ENCODE results near the gene CD4. TPM values are rescaled to one million over a fixed set of nuclear protein-coding genes. Genes with fewer than 3 reads are reported as not detected.
A peak's percentile ranks its signal among the peaks of the same experiment; 100 is the strongest.

The CD4 gene
- total and polyA plus RNA-seq, 2 of the 4 experiments (the other 2 are of a cell fraction) = 5.7 to 15.0 TPM

- Histone ChIP-seq H3K56ac (ENCODE audit: extremely low read depth, insufficient read depth, low read length) (no peak overlapping the region), H3K4me3 (ENCODE audit: insufficient read depth, low read depth, low read length) (no peak overlapping the region), H4K20me1 (ENCODE audit: insufficient read depth, low read length) (peaks cover 35% of the 10 kb centered on the region), H2BK20ac (ENCODE audit: low read depth, low read length) (no peak overlapping the region), H4K8ac (ENCODE audit: low read depth in 2 of 2, low read length in 2 of 2) (no peak overlapping the region), H2AFZ (replicated peaks; ENCODE audit: low read length, poor library complexity) (no peak overlapping the region), H2AK9ac (replicated peaks; ENCODE audit: low read depth, low read length, poor library complexity) (no peak overlapping the region), H3K27me3 (ENCODE audit: control insufficient read depth, insufficient read depth, low read length) (no peaks in the 10 kb centered on the region), H3K14ac (replicated peaks; ENCODE audit: low read depth, low read length) (no peak overlapping the region), H3K23ac (ENCODE audit: low read depth, low read length) (peak overlapping the region; percentile 23; the same call in 1 of the 2 replicates), H3K9ac (ENCODE audit: low read depth, low read length) (no peak overlapping the region), H3K27ac (ENCODE audit: insufficient read depth, low read length) (no peak overlapping the region), H2BK5ac (ENCODE audit: low read depth, low read length, poor library complexity, severe bottlenecking) (no peak overlapping the region), H3K4ac (ENCODE audit: low read depth, low read length) (peak overlapping the region; percentile 39; the same call in 1 of the 2 replicates), H3K4me2 (ENCODE audit: low read depth, low read length) (no peak overlapping the region), H3K79me1 (ENCODE audit: low read depth in 1 of 2, low read length in 2 of 2) (peaks cover 15 to 55% of the 10 kb centered on the region in 2 experiments), H2BK15ac (ENCODE audit: low read depth, low read length) (no peak overlapping the region), H4K91ac (ENCODE audit: insufficient read depth, low read depth, low read length) (no peak overlapping the region), H2BK120ac (ENCODE audit: low read depth, low read length) (no peak overlapping the region), H3K9me3 (ENCODE audit: control insufficient read depth, insufficient read depth, low read length) (no peaks in the 10 kb centered on the region), H3K9me1 (ENCODE audit: insufficient read depth, low read length) (peaks cover 17% of the 10 kb centered on the region), H2AK5ac (ENCODE audit: low read depth, low read length) (no peak overlapping the region), H3K4me1 (ENCODE audit: control insufficient read depth, insufficient read depth, low read length) (peaks cover 22% of the 10 kb centered on the region), H3K36me3 (ENCODE audit: control insufficient read depth, insufficient read depth, low read length) (peaks cover 17% of the 10 kb centered on the region), H4K5ac (ENCODE audit: low read depth, low read length) (no peak overlapping the region), H3K18ac (ENCODE audit: low read depth, low read length) (no peak overlapping the region)
- dilution Hi-C loops (cut with HindIII; ENCODE audit: low sequenced_read_pairs, unreplicated experiment) = no loop called here
- intact Hi-C loops (cut with micrococcal nuclease) = loop anchor here (10.0 kb wide), 1 partner anchor 155 kb away; no protein-coding TSS in a partner anchor
- no peak for TF ChIP-seq ELK1 (IDR thresholded peaks at IDR 0.05; ENCODE audit: borderline replicate concordance, low read depth, low read length)
- DNase-seq = no peak
- no TSS peak for BruUV-seq (replicated peaks)
- ChIA-PET CTCF (interaction anchor here (1.2 kb wide), 1 partner anchor 9 kb away, joined by 4 read pairs; no protein-coding TSS in a partner anchor), POLR2A (ENCODE audit: unreplicated experiment) (interaction anchor here (0.6 kb wide), 1 partner anchor 16 kb away, joined by 3 read pairs; the partner anchor contains the start of gene MLF2)
- no peak for ATAC-seq (ENCODE audit: low read depth)
- in situ Hi-C loops (cut with MboI; ENCODE audit: low sequenced_read_pairs) = no loop called here
- WGBS, 2 experiments (ENCODE audit: extremely low coverage in 2 of 2, insufficient read length in 1 of 2) = no CpG with 5 or more reads among the region's 4 CpGs
Measured at GRCh38 chr12:6769666-6770065, 19.7 kb upstream of the CD4 start.
